IMR-90 (cell line): ENCODE results near the gene SFR1.

Experiments
- FOS ChIP-seq: fragments of 150-350 bp; IDR thresholded peaks from 2 replicates; pipeline ENCODE4 v1.6.1; 2016; ENCODE audit warnings: low read depth, low read length
- TF ChIP-seq, protein P1 (sequence below): fragments of 150-350 bp; IDR thresholded peaks from 2 replicates; pipeline ENCODE4 v1.6.1; 2016; ENCODE audit warnings: low read depth, mild to moderate bottlenecking, low read length, moderate library complexity, borderline replicate concordance
- TF ChIP-seq, protein P2 (sequence below): conservative IDR thresholded peaks from 2 replicates; pipeline ENCODE4 v1.5.1; 2012; ENCODE audit warnings: mild to moderate bottlenecking, low read depth, low read length, improper control_type of control experiment

DNA sequence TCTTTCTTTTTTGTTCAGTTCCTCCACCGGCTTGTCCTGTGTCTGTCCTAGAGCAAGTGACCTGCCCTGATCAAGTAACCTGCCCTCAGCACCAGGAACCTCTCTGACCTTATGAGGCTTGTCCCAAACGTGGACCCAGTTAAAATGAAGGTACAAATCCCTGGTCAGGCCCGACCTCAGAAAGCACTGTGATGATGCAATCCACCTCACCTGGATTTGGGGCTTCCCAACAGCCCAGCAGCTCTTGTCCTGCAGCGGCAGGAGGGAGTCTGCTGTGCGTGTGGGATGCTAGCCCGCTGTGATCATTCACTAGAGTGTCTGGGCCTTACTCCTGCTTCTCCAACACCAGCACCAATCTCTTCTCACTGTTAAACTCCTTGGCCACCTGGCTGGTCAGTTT lies 47.5 kb upstream of the SFR1 start:
- TF ChIP-seq, protein P1, sequence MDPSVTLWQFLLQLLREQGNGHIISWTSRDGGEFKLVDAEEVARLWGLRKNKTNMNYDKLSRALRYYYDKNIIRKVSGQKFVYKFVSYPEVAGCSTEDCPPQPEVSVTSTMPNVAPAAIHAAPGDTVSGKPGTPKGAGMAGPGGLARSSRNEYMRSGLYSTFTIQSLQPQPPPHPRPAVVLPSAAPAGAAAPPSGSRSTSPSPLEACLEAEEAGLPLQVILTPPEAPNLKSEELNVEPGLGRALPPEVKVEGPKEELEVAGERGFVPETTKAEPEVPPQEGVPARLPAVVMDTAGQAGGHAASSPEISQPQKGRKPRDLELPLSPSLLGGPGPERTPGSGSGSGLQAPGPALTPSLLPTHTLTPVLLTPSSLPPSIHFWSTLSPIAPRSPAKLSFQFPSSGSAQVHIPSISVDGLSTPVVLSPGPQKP: no peak
- TF ChIP-seq, protein P2, sequence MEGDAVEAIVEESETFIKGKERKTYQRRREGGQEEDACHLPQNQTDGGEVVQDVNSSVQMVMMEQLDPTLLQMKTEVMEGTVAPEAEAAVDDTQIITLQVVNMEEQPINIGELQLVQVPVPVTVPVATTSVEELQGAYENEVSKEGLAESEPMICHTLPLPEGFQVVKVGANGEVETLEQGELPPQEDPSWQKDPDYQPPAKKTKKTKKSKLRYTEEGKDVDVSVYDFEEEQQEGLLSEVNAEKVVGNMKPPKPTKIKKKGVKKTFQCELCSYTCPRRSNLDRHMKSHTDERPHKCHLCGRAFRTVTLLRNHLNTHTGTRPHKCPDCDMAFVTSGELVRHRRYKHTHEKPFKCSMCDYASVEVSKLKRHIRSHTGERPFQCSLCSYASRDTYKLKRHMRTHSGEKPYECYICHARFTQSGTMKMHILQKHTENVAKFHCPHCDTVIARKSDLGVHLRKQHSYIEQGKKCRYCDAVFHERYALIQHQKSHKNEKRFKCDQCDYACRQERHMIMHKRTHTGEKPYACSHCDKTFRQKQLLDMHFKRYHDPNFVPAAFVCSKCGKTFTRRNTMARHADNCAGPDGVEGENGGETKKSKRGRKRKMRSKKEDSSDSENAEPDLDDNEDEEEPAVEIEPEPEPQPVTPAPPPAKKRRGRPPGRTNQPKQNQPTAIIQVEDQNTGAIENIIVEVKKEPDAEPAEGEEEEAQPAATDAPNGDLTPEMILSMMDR: no peak
- TF ChIP-seq FOS: no peak
